ELR (cell line): ENCODE data around the gene CDC37.

ENCODE experiments used
- DNase-seq: peaks from one replicate; pipeline ENCODE4 v3.0.0-alpha.2; 2015; ENCODE audit warnings: low read depth

CDC37 gene

GRCh38 chr19:10403137-10404021 lies at the start of gene CDC37:
Gene CDC37 (minus strand): TSS chr19:10403542. CDS start chr19:10403479, 63 bp downstream.
- peak; percentile 98 for DNase-seq

DNA sequence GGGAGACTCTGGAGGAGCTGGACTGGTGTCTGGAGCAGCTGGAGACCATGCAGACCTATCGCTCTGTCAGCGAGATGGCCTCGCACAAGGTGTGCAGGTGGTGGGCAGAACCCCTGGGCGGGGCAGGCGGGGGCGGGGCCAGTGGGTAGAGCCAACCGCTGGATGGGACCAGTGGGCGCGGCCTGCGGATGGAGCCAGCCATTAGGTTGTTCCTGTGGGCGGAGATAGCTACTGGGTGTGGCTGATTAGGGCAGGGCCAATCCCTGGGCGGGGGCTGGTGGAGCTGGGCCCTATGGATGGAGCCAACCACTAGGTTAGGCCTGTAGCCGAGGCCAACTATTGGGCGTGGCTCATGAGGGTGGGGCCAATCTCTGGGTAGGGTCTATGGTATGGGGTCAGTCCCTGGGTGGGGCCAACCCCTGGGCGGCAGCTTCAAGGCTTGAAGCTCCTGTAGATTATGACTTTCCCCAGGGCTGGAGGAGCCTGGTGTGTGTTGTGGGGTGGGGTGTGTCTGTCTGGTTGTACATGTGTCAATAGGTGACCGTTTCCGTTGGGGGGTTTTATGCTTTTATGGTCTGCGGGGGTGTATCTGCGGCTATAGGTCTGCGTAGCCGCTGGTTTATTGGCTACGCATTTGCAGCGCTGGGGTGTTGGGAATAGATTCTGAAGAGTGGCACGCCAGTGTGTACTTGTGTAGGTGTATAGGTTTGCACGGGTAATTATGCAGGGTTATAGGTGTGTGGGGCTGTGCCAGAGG lies 47.7 kb upstream of the CDC37 start:
- peak; percentile 53 for DNase-seq

GRCh38 chr19:10450191-10450852 lies 47.0 kb upstream of the CDC37 start:
- DNase-seq = no peak

DNA sequence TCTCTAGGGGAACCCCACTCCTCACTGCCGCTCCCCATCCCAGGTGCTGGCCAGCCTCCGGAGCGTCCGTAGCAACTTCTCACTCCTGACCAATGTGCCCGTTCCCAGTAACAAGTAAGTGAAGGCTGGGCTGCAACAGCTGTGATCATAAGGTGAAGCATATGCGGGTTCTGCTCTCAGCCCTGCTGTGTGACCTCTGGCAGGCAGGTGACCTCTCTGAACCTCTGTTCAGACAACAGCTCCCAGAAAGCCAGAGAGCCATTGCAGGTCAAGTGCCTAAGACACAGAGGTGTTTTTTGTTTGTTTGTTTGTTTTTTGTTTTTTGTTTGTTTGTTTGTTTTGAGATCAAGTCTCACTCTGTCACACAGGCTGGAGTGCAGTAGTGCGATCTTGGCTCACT lies 45.7 kb upstream of the CDC37 start:
- no peak for DNase-seq

DNA sequence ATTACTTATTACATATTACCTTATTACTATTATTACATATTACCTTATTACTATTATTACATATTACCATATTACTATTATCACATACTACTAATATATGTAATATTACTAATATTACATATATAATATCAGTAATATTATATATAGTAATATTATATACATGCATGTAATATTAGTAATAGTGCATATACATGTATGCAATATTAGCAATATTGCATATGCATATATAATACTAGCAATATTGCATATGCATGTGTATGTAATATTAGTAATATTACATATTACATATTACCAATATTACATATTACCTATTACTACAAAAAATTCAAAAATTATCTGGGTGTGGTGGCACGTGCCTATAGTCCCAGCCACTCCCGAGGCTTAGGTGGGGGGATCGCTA lies 39.4 kb upstream of the CDC37 start:
- DNase-seq = no peak

DNA sequence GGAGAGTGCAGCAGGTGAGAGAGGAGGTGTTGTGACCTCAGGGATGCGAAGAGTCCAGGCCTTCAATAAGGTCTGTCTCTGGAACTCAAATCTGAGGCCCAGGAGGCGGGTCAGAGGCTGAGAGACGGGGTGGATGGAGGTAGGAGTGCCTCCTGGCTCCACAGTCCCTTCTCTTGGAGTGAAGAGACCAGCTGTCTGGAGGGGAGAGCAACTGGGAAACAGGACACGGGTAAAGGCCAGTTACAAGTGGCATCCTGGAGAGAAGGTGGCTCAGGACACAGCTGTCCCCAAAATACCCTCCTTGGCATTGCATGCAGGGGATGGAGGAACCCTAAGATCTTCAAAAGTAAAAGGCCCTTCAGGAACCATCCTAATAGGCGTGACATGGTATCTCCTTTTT lies 36.2 kb upstream of the CDC37 start:
- DNase-seq = no peak

- no peak for DNase-seq
Observed at GRCh38 chr19:10433131-10433536, 29.8 kb upstream of the CDC37 start.

DNA sequence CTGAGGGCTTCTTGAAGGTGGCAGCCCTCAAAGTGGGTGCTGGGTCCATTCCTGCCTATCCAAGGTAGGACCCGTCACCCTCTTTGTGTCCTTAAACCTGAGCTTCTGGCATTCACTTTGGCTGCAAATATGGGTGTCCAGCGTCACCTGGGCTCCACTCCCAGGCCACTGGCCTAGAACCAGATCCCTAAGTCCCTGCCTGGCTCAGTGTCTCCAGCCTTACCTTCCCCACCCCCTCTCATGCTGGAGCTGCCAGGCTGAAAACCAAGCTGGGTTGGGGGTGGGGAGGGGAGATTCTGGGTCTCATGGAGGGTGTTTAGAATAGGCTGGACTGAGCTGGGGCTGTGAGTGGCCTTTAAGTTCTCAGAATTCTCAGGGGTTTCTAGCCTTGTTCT lies 29.4 kb upstream of the CDC37 start:
- DNase-seq = no peak

DNA sequence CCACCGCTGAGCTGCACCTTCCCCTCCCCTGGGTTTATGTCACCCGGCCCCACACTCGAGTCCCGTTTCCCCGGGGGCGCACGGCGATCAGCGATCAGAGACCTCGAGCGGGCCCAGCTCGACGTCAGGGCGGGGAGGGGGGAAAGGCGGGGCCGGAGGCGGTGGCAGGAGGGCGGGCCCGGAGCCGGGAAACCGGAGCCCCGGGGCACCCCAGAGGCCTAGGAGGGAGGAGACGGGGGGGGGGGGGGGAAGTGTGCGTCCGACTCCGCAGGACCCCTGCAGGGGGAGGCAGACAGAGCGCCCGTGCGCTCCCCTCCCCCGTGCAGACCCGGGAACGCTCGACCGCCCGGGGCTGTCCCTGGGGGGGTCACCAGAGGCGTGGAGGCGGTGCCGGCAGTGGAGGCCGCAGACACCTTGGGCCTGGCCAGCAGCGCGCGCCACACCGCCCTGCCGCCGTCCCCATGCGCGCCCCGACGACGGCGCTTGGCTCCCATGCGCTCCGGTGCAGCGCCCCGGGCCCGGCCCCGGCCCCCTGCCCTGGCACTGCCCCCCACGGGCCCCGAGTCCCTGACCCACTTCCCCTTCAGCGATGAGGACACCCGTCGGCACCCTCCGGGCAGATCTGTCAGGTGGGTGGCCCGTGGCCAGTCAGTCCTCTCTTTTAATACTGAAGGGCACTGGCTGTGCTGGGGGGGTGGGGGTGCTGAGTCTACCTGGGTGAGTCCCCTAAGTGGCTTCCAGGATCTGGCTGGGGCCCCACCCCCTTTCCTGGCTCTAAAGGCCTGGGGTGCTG lies 28.8 kb upstream of the CDC37 start:
- DNase-seq = peak; percentile 57

GRCh38 chr19:10431254-10431942 lies 28.1 kb upstream of the CDC37 start:
- DNase-seq = peak; percentile 14

DNA sequence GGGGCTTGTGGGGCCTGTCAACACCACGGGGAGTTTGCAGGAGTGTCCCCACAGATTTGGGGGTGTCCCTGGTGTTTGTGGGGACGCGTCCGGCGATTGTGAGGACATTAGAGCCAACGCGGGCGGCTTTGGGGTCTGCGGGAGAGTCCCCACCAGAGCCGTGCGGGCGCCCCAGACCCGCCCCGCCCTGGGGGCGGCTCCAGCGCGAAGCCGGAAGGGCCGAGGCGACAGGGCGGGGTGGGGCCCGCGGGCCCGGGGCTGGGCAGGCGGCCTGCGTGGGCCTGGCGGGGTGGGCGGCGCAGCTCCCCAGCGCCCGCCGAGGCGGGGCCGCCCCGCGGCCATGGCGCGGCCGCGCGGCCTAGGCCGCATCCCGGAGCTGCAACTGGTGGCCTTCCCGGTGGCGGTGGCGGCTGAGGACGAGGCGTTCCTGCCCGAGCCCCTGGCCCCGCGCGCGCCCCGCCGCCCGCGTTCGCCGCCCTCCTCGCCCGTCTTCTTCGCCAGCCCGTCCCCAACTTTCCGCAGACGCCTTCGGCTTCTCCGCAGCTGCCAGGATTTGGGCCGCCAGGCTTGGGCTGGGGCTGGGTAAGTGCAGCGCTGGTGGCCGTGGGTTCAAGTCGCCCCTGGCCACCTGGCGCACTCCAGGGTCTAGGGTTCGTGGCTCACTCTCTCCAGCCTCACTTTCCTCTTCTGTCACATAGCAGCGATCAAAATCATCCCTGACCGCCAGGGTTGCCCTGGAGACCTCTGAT lies 27.3 kb upstream of the CDC37 start:
- DNase-seq = peak; percentile 35

DNA sequence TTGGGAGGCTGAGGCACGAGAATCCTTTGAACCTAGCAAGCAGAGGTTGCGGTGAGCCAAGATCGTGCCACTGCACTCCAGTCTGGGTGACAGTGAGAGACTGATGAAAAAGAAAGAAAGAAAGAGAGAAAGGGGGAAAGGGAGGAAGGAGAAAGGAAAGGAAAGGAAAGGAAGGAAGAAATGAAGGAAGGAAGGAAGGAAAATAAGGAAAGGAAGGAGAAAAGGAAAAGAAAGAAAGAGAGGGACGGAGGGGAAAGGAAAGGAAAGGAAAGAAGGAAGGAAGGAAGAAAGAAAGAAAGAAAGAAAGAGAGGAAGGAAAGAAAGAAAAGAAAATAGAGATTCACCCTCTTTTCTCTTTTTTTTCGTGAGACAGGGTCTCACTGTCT lies 25.6 kb upstream of the CDC37 start:
- no peak for DNase-seq

GRCh38 chr19:10427169-10427568 lies 23.8 kb upstream of the CDC37 start:
- no peak for DNase-seq

DNA sequence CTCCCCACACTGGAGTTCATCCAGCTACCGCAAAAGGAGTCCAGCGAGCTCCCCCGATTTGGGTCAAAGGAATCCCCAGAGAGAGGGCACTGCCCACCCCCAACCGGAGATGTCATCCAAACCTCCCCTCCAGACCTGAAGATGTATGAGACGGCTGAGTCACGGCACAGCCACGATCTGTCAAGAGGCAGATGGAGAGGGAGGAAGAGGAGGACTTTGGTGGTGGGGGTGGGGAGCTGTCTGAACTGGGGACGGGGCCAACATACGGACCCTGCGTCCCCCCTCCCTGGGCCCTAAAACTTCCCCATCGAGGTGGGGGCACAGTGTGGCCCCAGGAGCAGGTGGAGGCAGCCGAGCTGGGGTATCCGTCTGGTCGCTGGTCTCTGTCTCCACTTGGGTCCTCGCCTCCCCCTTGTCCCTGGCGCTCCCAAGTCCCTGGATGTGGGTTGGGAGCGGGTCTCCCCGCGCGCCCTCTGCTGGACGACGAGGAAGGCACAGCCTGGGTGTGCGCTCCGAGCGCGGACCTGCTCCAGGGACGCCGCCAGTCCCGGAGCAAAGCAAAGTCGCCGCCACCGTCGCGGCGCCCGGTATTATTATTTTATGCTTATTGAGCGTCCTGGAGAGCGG lies 20.8 kb upstream of the CDC37 start:
- DNase-seq = peak; percentile 81

- no peak for DNase-seq
Observed at GRCh38 chr19:10422846-10423245, 19.5 kb upstream of the CDC37 start.

- DNase-seq = no peak
Observed at GRCh38 chr19:10422046-10422461, 18.7 kb upstream of the CDC37 start.

GRCh38 chr19:10421240-10422045 lies 18.1 kb upstream of the CDC37 start:
- no peak for DNase-seq

DNA sequence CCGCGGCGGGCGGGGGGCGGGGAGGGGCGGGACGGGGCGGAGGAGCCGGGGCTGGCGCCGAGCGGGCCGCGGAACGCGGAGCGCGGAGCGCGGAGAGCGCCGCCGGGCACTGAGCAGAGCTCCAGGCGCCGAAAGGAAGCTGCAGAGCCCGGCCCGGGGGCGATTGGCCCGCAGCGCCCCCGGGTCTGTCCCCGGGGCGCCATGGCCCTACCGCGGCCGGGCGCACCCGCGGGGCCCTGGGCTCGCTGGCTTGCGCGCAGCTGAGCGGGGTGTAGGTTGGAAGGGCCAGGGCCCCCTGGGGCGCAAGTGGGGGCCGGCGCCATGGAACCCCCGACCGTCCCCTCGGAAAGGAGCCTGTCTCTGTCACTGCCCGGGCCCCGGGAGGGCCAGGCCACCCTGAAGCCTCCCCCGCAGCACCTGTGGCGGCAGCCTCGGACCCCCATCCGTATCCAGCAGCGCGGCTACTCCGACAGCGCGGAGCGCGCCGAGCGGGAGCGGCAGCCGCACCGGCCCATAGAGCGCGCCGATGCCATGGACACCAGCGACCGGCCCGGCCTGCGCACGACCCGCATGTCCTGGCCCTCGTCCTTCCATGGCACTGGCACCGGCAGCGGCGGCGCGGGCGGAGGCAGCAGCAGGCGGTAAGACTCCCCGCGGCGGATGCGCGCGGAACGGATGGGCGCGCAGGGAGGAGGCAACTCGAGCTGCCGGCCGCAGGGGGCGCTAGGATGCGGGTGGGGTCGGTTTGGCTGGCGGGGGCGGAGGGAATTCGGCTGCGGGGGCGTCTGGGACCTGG lies 17.3 kb upstream of the CDC37 start, which contains the start of gene PDE4A:
Gene PDE4A (plus strand): TSS at position 95 of the 796 bp plus-strand sequence. CDS start 227 bp downstream, at position 322.
- peak; percentile 60 for DNase-seq
